ENCODE measurements around the gene MYH7B. TPM values are rescaled to one million over a fixed set of nuclear protein-coding genes. Genes with fewer than 3 reads are reported as not detected.

Gene MYH7B
- total and polyA plus RNA-seq, 2 experiments from 2014 or later = 0.10 to 1.1 TPM

- Histone ChIP-seq H3K27ac (ENCODE audit: low read depth) (no peak overlapping the region), H4K20me1 (replicated peaks; ENCODE audit: insufficient read depth) (peaks cover 5% of the 10 kb centered on the region; the same call in 1 of the 2 replicates), H2AFZ (no peak overlapping the region), H3K4me1 (ENCODE audit: insufficient read depth) (no peaks in the 10 kb centered on the region), H3K36me3 (ENCODE audit: insufficient read depth) (peaks cover 15% of the 10 kb centered on the region), H3K27me3 (ENCODE audit: insufficient read depth) (no peaks in the 10 kb centered on the region), H3K9me2 (ENCODE audit: insufficient read depth) (peaks cover 8% of the 10 kb centered on the region; the same call in 1 of the 2 replicates), H3K4me2 (no peak overlapping the region), H3K4me3 (no peak overlapping the region), H3F3A (replicated peaks; ENCODE audit: low read depth) (no peaks in the 10 kb centered on the region), H3K79me2 (replicated peaks; ENCODE audit: insufficient read depth) (no peaks in the 10 kb centered on the region)
- DNase-seq (ENCODE audit: low spot score) (no peak), ATAC-seq (no peak)
- Mint-ChIP-seq H3K36me3 (ENCODE audit: low read depth) (peaks cover 21% of the 10 kb centered on the region), H3K27ac (no peak overlapping the region), H3K4me3 (no peak overlapping the region), H3K4me1 (no peaks in the 10 kb centered on the region), H3K27me3 (ENCODE audit: insufficient read depth, low read depth, poor library complexity) (peaks cover 2% of the 10 kb centered on the region), H3K9me3 (no peaks in the 10 kb centered on the region)
- TF ChIP-seq ETS1 (IDR thresholded peaks at IDR 0.05) = no peak
- no peak for TF ChIP-seq CREB1 (CRISPR knock-in tag; IDR thresholded peaks at IDR 0.05; ENCODE audit: low read depth)
- no peak for TF ChIP-seq REST (IDR thresholded peaks at IDR 0.05; ENCODE audit: unreplicated experiment)
- no peak for TF ChIP-seq ZNF462 (CRISPR knock-in tag; IDR thresholded peaks at IDR 0.05)
- no peak for TF ChIP-seq JUNB (IDR thresholded peaks at IDR 0.05; ENCODE audit: unreplicated experiment)
- TF ChIP-seq STAT1 (IDR thresholded peaks at IDR 0.05; ENCODE audit: unreplicated experiment) = no peak
- TF ChIP-seq EZH2 (IDR thresholded peaks at IDR 0.05; ENCODE audit: low read depth, unreplicated experiment) = no peak
- no peak for TF ChIP-seq CTCF (conservative IDR thresholded peaks at IDR 0.05; ENCODE audit: low read depth in 2 of 2)
- no peak for TF ChIP-seq ZNF114 (CRISPR knock-in tag; IDR thresholded peaks at IDR 0.05)
- TF ChIP-seq POLR2AphosphoS5 (IDR thresholded peaks at IDR 0.05; ENCODE audit: low read depth) = no peak
- TF ChIP-seq ZNF331 (CRISPR knock-in tag; IDR thresholded peaks at IDR 0.05; ENCODE audit: low read depth) = no peak
- no peak for TF ChIP-seq NANOG (IDR thresholded peaks at IDR 0.05; ENCODE audit: borderline replicate concordance)
These were observed 29.7 kb upstream of the MYH7B start for GRCh38 chr20:34925981-34926380.

Data from GM23338 (cell line).